Hepatocyte (in vitro differentiated cells): ENCODE data around the gene NFIX. TPM values are rescaled to one million over a fixed set of nuclear protein-coding genes. Genes with fewer than 3 reads are reported as not detected.
A peak's percentile ranks its signal among the peaks of the same experiment; 100 is the strongest.

Experiments
- DNase-seq: peaks from one replicate; pipeline ENCODE4 v3.0.0-alpha.2; 2016; ENCODE audit warnings: low spot score
- H2AFZ ChIP-seq: fragments of 200-600 bp; sonication (generic); 2 replicates; pipeline ENCODE4 v1.6.0; 2016; ENCODE audit warnings: antibody characterized with exemption, mild to moderate bottlenecking
- H3K27ac ChIP-seq: fragments of 200-600 bp; sonication (generic); 2 replicates; pipeline ENCODE4 v1.5.1; 2016; ENCODE audit warnings: mild to moderate bottlenecking
- H3K27me3 ChIP-seq: fragments of 200-600 bp; sonication (generic); 2 replicates; pipeline ENCODE4 v1.6.1; 2016
- H3K36me3 ChIP-seq: fragments of 200-600 bp; sonication (generic); replicated peaks from 2 replicates; pipeline ENCODE4 v1.5.1; 2016; ENCODE audit warnings: low read depth; ENCODE audit not compliant: insufficient read depth
- H3K4me1 ChIP-seq: fragments of 200-600 bp; sonication (generic); 2 replicates; pipeline ENCODE4 v1.5.1; 2016; ENCODE audit warnings: mild to moderate bottlenecking, moderate library complexity; ENCODE audit not compliant: insufficient read depth
- H3K4me2 ChIP-seq: fragments of 200-600 bp; sonication (generic); 2 replicates; pipeline ENCODE4 v1.6.0; 2016
- H3K4me3 ChIP-seq: fragments of 200-600 bp; sonication (generic); 2 replicates; pipeline ENCODE4 v1.5.1; 2016; ENCODE audit warnings: mild to moderate bottlenecking
- H3K79me2 ChIP-seq: fragments of 200-600 bp; sonication (generic); 2 replicates; pipeline ENCODE4 v1.6.0; 2017; ENCODE audit warnings: mild to moderate bottlenecking
- H3K9me2 ChIP-seq: fragments of 200-600 bp; sonication (generic); replicated peaks from 2 replicates; pipeline ENCODE4 v1.6.0; 2017; ENCODE audit warnings: mild to moderate bottlenecking; ENCODE audit not compliant: insufficient read depth
- H3K9me3 ChIP-seq: fragments of 200-600 bp; sonication (generic); 2 replicates; pipeline ENCODE4 v1.5.1; 2016; ENCODE audit warnings: low read depth, mild to moderate bottlenecking
- H4K20me1 ChIP-seq: fragments of 200-600 bp; sonication (generic); 2 replicates; pipeline ENCODE4 v1.6.0; 2016; ENCODE audit warnings: mild to moderate bottlenecking; ENCODE audit not compliant: insufficient read depth, poor library complexity, severe bottlenecking
- CTCF ChIP-seq: fragments of 200-600 bp; sonication (generic); IDR thresholded peaks from 2 replicates; pipeline ENCODE4 v1.5.1; 2016; ENCODE audit warnings: antibody characterized with exemption, mild to moderate bottlenecking; ENCODE audit not compliant: poor library complexity
- EZH2 ChIP-seq: fragments of 200-600 bp; sonication (generic); IDR thresholded peaks from 2 replicates; pipeline ENCODE4 v1.6.1; 2016; ENCODE audit warnings: antibody characterized with exemption, mild to moderate bottlenecking, borderline replicate concordance
- EZH2phosphoT487 ChIP-seq: fragments of 200-600 bp; sonication (generic); IDR thresholded peaks from one replicate; pipeline ENCODE4 v1.6.1; 2018; ENCODE audit warnings: antibody characterized with exemption, mild to moderate bottlenecking, low read depth, moderate library complexity; ENCODE audit not compliant: unreplicated experiment, severe bottlenecking
- WGBS: methylation state at CpG from one replicate; pipeline ENCODE4 v1.1.6; 2016; ENCODE audit warnings: low lambda C conversion rate; ENCODE audit errors: missing lambda C conversion rate; 5-methylcytosine and 5-hydroxymethylcytosine counted together
- polyA plus RNA-seq: library from polyadenylated mRNA; unstranded; fragments of >200 nt; fragmentation: Nextera tagmentation; extraction: Ambion mirVana; gene quantifications from 2 replicates; pipeline ENCODE4 v1.2.1, GENCODE V29; 2016
- total RNA-seq: library from RNA; depleted of rRNA; stranded (reverse); fragments of >200 nt; gene quantifications from 2 replicates; pipeline ENCODE4 v1.2.3, GENCODE V29; 2014

Gene NFIX
- total and polyA plus RNA-seq, 2 experiments from 2014 or later: 10.2 to 12.8 TPM

DNA sequence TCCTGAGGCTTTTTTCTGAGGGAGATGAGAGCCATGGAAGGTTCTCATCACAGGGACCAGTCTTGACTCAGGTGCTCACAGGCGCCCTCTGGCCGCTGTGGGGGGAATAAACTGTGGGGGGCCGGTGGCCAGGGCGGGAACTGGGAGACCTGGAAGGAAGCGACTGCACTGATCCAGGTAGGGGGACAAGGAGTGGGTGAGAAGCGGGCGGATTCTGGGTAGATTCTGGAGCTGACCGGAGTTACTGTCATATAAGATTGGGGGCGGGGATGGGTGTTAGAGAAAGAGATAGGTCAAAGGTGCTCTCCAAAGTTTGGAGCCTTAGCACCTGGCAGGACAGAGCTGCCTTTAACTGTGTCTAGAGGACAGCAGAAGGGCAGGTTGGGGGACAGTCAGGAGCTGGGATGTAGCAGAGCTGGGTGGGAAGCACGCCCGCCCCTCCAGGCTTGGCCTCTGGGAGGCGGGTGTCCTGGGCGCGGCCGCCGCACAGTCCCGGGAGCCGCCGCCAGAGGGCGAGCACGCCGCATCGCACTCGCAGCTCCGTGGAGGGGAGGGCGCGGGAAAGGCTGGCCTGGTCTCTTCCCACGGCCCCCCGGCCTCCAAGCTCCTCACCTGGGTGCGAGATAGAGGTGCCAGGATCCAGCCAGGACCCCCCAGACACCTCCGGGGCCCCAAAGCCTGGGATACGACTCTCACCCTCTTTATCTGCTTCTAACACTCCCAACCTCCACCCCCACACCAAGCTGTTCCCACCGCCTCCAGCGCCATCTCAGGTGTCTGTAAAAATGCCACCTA is 30.1 kb upstream of the NFIX start:
- H3K79me2 ChIP-seq: no peaks in the 10 kb centered on the region
- no peaks in the 10 kb centered on the region for H4K20me1 ChIP-seq
- 4% methylated on average over 33 of the region's 34 CpGs for WGBS
- DNase-seq: peak; percentile 85
- no peaks in the 10 kb centered on the region for H3K27me3 ChIP-seq
- no peaks in the 10 kb centered on the region for H3K9me2 ChIP-seq
- H3K27ac ChIP-seq: no peak overlapping the region
- H3K4me3 ChIP-seq: peak overlapping the region; percentile 54
- no peaks in the 10 kb centered on the region for H3K9me3 ChIP-seq
- TF ChIP-seq EZH2phosphoT487: no peak
- peak; percentile 73 for TF ChIP-seq CTCF
- peak overlapping the region; percentile 99 for H3K4me2 ChIP-seq
- no peaks in the 10 kb centered on the region for H3K4me1 ChIP-seq
- no peaks in the 10 kb centered on the region for H3K36me3 ChIP-seq
- H2AFZ ChIP-seq: peak overlapping the region; percentile 90

- Histone ChIP-seq H4K20me1 (no peaks in the 10 kb centered on the region), H3K27me3 (no peaks in the 10 kb centered on the region), H2AFZ (peak overlapping the region; percentile 90), H3K4me2 (peak overlapping the region; percentile 99), H3K4me3 (no peak overlapping the region), H3K27ac (no peak overlapping the region), H3K9me3 (no peaks in the 10 kb centered on the region), H3K4me1 (no peaks in the 10 kb centered on the region), H3K9me2 (no peaks in the 10 kb centered on the region), H3K36me3 (no peaks in the 10 kb centered on the region), H3K79me2 (no peaks in the 10 kb centered on the region)
- no peak for DNase-seq
- 56% methylated on average over 8 of the region's 8 CpGs for WGBS
- TF ChIP-seq EZH2 (no peak), CTCF (no peak), EZH2phosphoT487 (no peak)
Observed at GRCh38 chr19:12965812-12966135, 29.5 kb upstream of the NFIX start.

DNA sequence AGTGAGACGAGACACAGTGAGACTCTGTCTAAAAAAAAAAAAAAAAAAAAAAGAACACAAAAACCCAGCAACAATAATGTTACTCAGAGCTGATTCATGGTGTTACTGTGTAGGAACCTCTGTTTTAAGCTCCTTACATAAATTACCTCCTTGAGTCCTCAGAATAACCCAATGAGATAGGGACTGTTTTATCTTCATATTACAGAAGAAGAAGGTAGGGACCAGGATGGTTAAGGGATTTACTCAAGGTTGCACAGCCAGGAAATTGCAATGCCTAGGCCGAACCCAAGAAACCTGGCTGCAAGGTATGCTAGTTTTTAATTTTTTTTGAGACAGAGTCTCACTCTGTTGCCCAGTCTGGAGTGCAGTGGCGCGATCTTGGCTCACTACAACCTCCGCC is 27.4 kb upstream of the NFIX start:
- no peaks in the 10 kb centered on the region for H3K9me3 ChIP-seq
- no peak for DNase-seq
- no peaks in the 10 kb centered on the region for H3K9me2 ChIP-seq
- H4K20me1 ChIP-seq: no peaks in the 10 kb centered on the region
- H3K79me2 ChIP-seq: no peaks in the 10 kb centered on the region
- H3K36me3 ChIP-seq: no peaks in the 10 kb centered on the region
- no peak overlapping the region for H2AFZ ChIP-seq
- H3K4me2 ChIP-seq: no peak overlapping the region
- TF ChIP-seq EZH2phosphoT487 (no peak), EZH2 (no peak), CTCF (no peak)
- no peaks in the 10 kb centered on the region for H3K4me1 ChIP-seq
- H3K4me3 ChIP-seq: no peak overlapping the region
- 96% methylated on average over 5 of the region's 5 CpGs for WGBS
- no peak overlapping the region for H3K27ac ChIP-seq
- no peaks in the 10 kb centered on the region for H3K27me3 ChIP-seq
